CD8-positive, alpha-beta memory T cell (primary cell): ENCODE results near the gene OR5H1. TPM values are rescaled to one million over a fixed set of nuclear protein-coding genes. Genes with fewer than 3 reads are reported as not detected.

Experiments
- CTCF ChIA-PET: fragments of 350-600 bp; sonication (Branson Sonifier 250); formaldehyde crosslinking; loops from one replicate; lab custom pipeline; 2021; ENCODE audit warnings: antibody characterized with exemption; lab: Charles Lee
- POLR2A ChIA-PET: fragments of 350-600 bp; sonication (Branson Sonifier 250); formaldehyde crosslinking; loops from one replicate; lab custom pipeline; 2021; ENCODE audit warnings: antibody characterized with exemption; lab: Charles Lee
- DNase-seq, 5 donors: peaks; one replicate each; pipeline versions ENCODE4 v3.0.0 to v3.0.0-alpha.2; 2020 to 2022; ENCODE audit warnings: mixed read lengths in 1 of 5
- H3K27ac ChIP-seq: one replicate; pipeline ENCODE4 v1.7.0; 2013; ENCODE audit warnings: low read depth, mild to moderate bottlenecking, low read length, moderate library complexity
- H3K27me3 ChIP-seq: 2 replicates; pipeline ENCODE4 v1.7.0; 2013; ENCODE audit warnings: low read length, mild to moderate bottlenecking; ENCODE audit not compliant: insufficient read depth, poor library complexity, severe bottlenecking
- H3K36me3 ChIP-seq: 2 replicates; pipeline ENCODE4 v1.7.0; 2013; ENCODE audit warnings: mild to moderate bottlenecking, low read length, moderate library complexity; ENCODE audit not compliant: insufficient read depth
- H3K4me1 ChIP-seq: 2 replicates; pipeline ENCODE4 v1.7.0; 2013; ENCODE audit warnings: mild to moderate bottlenecking, low read length, moderate library complexity; ENCODE audit not compliant: insufficient read depth
- H3K4me3 ChIP-seq: 2 replicates; pipeline ENCODE4 v1.7.0; 2013; ENCODE audit warnings: mild to moderate bottlenecking, low read length
- H3K9me3 ChIP-seq: 2 replicates; pipeline ENCODE4 v1.7.0; 2013; ENCODE audit warnings: mild to moderate bottlenecking, low read length
- H3K27ac Mint-ChIP-seq, 8 donors: one replicate each; pipeline ENCODE4 v1.8.0; 2020 to 2021; ENCODE audit warnings: mixed read lengths in 8 of 8, mild to moderate bottlenecking in 6 of 8, inconsistent platforms in 3 of 8, moderate library complexity in 3 of 8
- H3K27me3 Mint-ChIP-seq, 2 donors: one replicate each; pipeline ENCODE4 v1.8.0; 2020 to 2021; ENCODE audit warnings: mixed read lengths in 2 of 2, mild to moderate bottlenecking in 1 of 2, moderate library complexity in 1 of 2
- H3K36me3 Mint-ChIP-seq, 3 donors: one replicate each; pipeline ENCODE4 v1.8.0; 2020 to 2021; ENCODE audit warnings: mixed read lengths in 3 of 3, inconsistent platforms in 1 of 3, mild to moderate bottlenecking in 1 of 3
- H3K4me1 Mint-ChIP-seq, 3 donors: one replicate each; pipeline ENCODE4 v1.8.0; 2020 to 2021; ENCODE audit warnings: mixed read lengths in 3 of 3, inconsistent platforms in 1 of 3, mild to moderate bottlenecking in 1 of 3
- H3K4me3 Mint-ChIP-seq, 7 donors: one replicate each; pipeline ENCODE4 v1.8.0; 2020 to 2021; ENCODE audit warnings: mixed read lengths in 7 of 7, mild to moderate bottlenecking in 6 of 7, moderate library complexity in 4 of 7, inconsistent platforms in 2 of 7
- H3K9me3 Mint-ChIP-seq, 5 donors: one replicate each; pipeline ENCODE4 v1.8.0; 2020 to 2022; ENCODE audit warnings: mixed read lengths in 5 of 5, mild to moderate bottlenecking in 3 of 5, moderate library complexity in 2 of 5, inconsistent platforms in 1 of 5
- polyA plus RNA-seq: library from polyadenylated mRNA; unstranded; fragments of 300-500 nt; fragmentation: Illumina TruSeq; gene quantifications from one replicate; pipeline ENCODE4 v1.2.3, GENCODE V29; 2021
- total RNA-seq, 2 experiments: library from RNA; stranded (reverse); gene quantifications; one replicate each; pipeline ENCODE4 v1.2.3, GENCODE V29; 2021

The OR5H1 gene
- total and polyA plus RNA-seq, 3 experiments from 2014 or later = not detected

GRCh38 chr3:98166396-98166795 is 35.9 kb downstream of the OR5H1 start, which contains the start of gene OR5H15:
Gene OR5H15 (plus strand): TSS chr3:98166696. CDS start chr3:98168700, 2,004 bp downstream.
- H3K27ac ChIP-seq = no peak within 1 kb of the TSS
- Mint-ChIP-seq H3K4me3 (no peak within 1 kb of the TSS), H3K9me3 (peaks cover 0 to 3% (median 0%) of the 10 kb centered on the region in 5 donors), H3K36me3 (no peaks in the 10 kb centered on the region), H3K27ac (no peak within 1 kb of the TSS), H3K4me1 (no peaks in the 10 kb centered on the region), H3K27me3 (peaks cover 0 to 16% of the 10 kb centered on the region in 2 donors)
- H3K27me3 ChIP-seq = no peaks in the 10 kb centered on the region
- no peak within 1 kb of the TSS for H3K4me3 ChIP-seq
- no peaks in the 10 kb centered on the region for H3K36me3 ChIP-seq
- no peaks in the 10 kb centered on the region for H3K4me1 ChIP-seq
- no peaks in the 10 kb centered on the region for H3K9me3 ChIP-seq
- CTCF ChIA-PET = no interaction called here
- no peak for DNase-seq
- POLR2A ChIA-PET = no interaction called here

GRCh38 chr3:98171071-98171470 is 40.5 kb downstream of the OR5H1 start:
- Histone ChIP-seq H3K36me3 (no peaks in the 10 kb centered on the region), H3K4me3 (no peak overlapping the region), H3K4me1 (no peaks in the 10 kb centered on the region), H3K27me3 (no peaks in the 10 kb centered on the region), H3K27ac (no peak overlapping the region), H3K9me3 (no peaks in the 10 kb centered on the region)
- peaks cover 4 to 5% (median 4%) of the 10 kb centered on the region in 3 donors for H3K4me1 Mint-ChIP-seq
- ChIA-PET CTCF (no interaction called here), POLR2A (no interaction called here)
- no peaks in the 10 kb centered on the region for H3K36me3 Mint-ChIP-seq
- H3K9me3 Mint-ChIP-seq = peaks cover 0 to 5% (median 4%) of the 10 kb centered on the region in 5 donors
- no peak overlapping the region for H3K27ac Mint-ChIP-seq
- no peak for DNase-seq
- H3K27me3 Mint-ChIP-seq = peaks cover 0 to 25% of the 10 kb centered on the region in 2 donors
- H3K4me3 Mint-ChIP-seq = no peak overlapping the region

- H3K27me3 Mint-ChIP-seq = peaks cover 3 to 23% of the 10 kb centered on the region in 2 donors
- POLR2A ChIA-PET = no interaction called here
- peaks cover 4 to 5% (median 4%) of the 10 kb centered on the region in 3 donors for H3K4me1 Mint-ChIP-seq
- DNase-seq = no peak
- peaks cover 0 to 8% (median 0%) of the 10 kb centered on the region in 3 donors for H3K36me3 Mint-ChIP-seq
- peaks cover 0 to 14% (median 7%) of the 10 kb centered on the region in 5 donors for H3K9me3 Mint-ChIP-seq
- no peak overlapping the region for H3K4me3 Mint-ChIP-seq
- Histone ChIP-seq H3K9me3 (no peaks in the 10 kb centered on the region), H3K4me3 (no peak overlapping the region), H3K36me3 (no peaks in the 10 kb centered on the region), H3K27ac (no peak overlapping the region), H3K4me1 (no peaks in the 10 kb centered on the region), H3K27me3 (no peaks in the 10 kb centered on the region)
- CTCF ChIA-PET = interaction anchor here (1.2 kb wide), 1 partner anchor 13 kb away, joined by 3 read pairs; no protein-coding TSS in a partner anchor
- no peak overlapping the region for H3K27ac Mint-ChIP-seq
Observed at GRCh38 chr3:98172621-98173020, 42.1 kb downstream of the OR5H1 start.

- Mint-ChIP-seq H3K27ac (no peak overlapping the region), H3K27me3 (peaks cover 3 to 7% of the 10 kb centered on the region in 2 donors), H3K4me3 (no peak overlapping the region), H3K36me3 (peaks cover 0 to 8% (median 0%) of the 10 kb centered on the region in 3 donors), H3K9me3 (peaks cover 0 to 9% (median 4%) of the 10 kb centered on the region in 5 donors), H3K4me1 (no peaks in the 10 kb centered on the region)
- H3K9me3 ChIP-seq = no peaks in the 10 kb centered on the region
- ChIA-PET POLR2A (no interaction called here), CTCF (no interaction called here)
- no peak overlapping the region for H3K4me3 ChIP-seq
- DNase-seq = no peak
- H3K27ac ChIP-seq = no peak overlapping the region
- no peaks in the 10 kb centered on the region for H3K27me3 ChIP-seq
- no peaks in the 10 kb centered on the region for H3K4me1 ChIP-seq
- no peaks in the 10 kb centered on the region for H3K36me3 ChIP-seq
Observed at GRCh38 chr3:98180319-98180890, 49.9 kb downstream of the OR5H1 start.

GRCh38 chr3:98182196-98182595 is 51.7 kb downstream of the OR5H1 start:
- H3K27ac Mint-ChIP-seq = no peak overlapping the region
- ChIA-PET CTCF (no interaction called here), POLR2A (no interaction called here)
- peaks cover 0 to 2% (median 1%) of the 10 kb centered on the region in 5 donors for H3K9me3 Mint-ChIP-seq
- Histone ChIP-seq H3K27me3 (no peaks in the 10 kb centered on the region), H3K9me3 (no peaks in the 10 kb centered on the region), H3K4me3 (no peak overlapping the region), H3K36me3 (no peaks in the 10 kb centered on the region), H3K27ac (no peak overlapping the region), H3K4me1 (no peaks in the 10 kb centered on the region)
- no peaks in the 10 kb centered on the region for H3K27me3 Mint-ChIP-seq
- no peak for DNase-seq
- H3K4me3 Mint-ChIP-seq = no peak overlapping the region
- peaks cover 0 to 2% (median 0%) of the 10 kb centered on the region in 3 donors for H3K36me3 Mint-ChIP-seq
- H3K4me1 Mint-ChIP-seq = no peaks in the 10 kb centered on the region

- no peak for DNase-seq
- Histone ChIP-seq H3K27ac (no peak overlapping the region), H3K4me1 (no peaks in the 10 kb centered on the region), H3K9me3 (no peaks in the 10 kb centered on the region), H3K27me3 (no peaks in the 10 kb centered on the region), H3K36me3 (no peaks in the 10 kb centered on the region), H3K4me3 (no peak overlapping the region)
- no peak overlapping the region for H3K4me3 Mint-ChIP-seq
- no peaks in the 10 kb centered on the region for H3K36me3 Mint-ChIP-seq
- H3K4me1 Mint-ChIP-seq = peaks cover 2 to 11% (median 7%) of the 10 kb centered on the region in 3 donors
- ChIA-PET CTCF (interaction anchor here (1.1 to 1.5 kb wide), 2 partner anchors 12 to 141 kb away, joined by 3 read pairs; no protein-coding TSS in a partner anchor), POLR2A (interaction anchor here (0.6 kb wide), 1 partner anchor 379 kb away, joined by 4 read pairs; no protein-coding TSS in a partner anchor)
- H3K27ac Mint-ChIP-seq = no peak overlapping the region
- no peaks in the 10 kb centered on the region for H3K27me3 Mint-ChIP-seq
- H3K9me3 Mint-ChIP-seq = no peaks in the 10 kb centered on the region
Observed at GRCh38 chr3:98185180-98185579, 54.7 kb downstream of the OR5H1 start.

Other genes starting within 250 kb of the OR5H1 start
- gene RIOX2, start 158.3 kb upstream of the OR5H1 start, total RNA-seq = 10 to 100 TPM; 57.6 to 58.3 TPM
- gene RIOX2, start 158.3 kb upstream of the OR5H1 start, polyA plus RNA-seq = 28.8 TPM
- not detected for gene GABRR3, start 95.4 kb upstream of the OR5H1 start, total RNA-seq
- gene GABRR3, start 95.4 kb upstream of the OR5H1 start, polyA plus RNA-seq = not detected
- gene OR5AC2, start 43.5 kb upstream of the OR5H1 start, total RNA-seq = not detected
- gene OR5AC2, start 43.5 kb upstream of the OR5H1 start, polyA plus RNA-seq = not detected
- not detected for gene OR5H14, start 16.8 kb downstream of the OR5H1 start, total RNA-seq
- not detected for gene OR5H14, start 16.8 kb downstream of the OR5H1 start, polyA plus RNA-seq
- gene OR5H15, start 36.0 kb downstream of the OR5H1 start, total RNA-seq = not detected
- gene OR5H15, start 36.0 kb downstream of the OR5H1 start, polyA plus RNA-seq = not detected
- gene OR5H6, start 133.5 kb downstream of the OR5H1 start, total RNA-seq = not detected
- not detected for gene OR5H6, start 133.5 kb downstream of the OR5H1 start, polyA plus RNA-seq
- gene OR5H2, start 151.8 kb downstream of the OR5H1 start, total RNA-seq = not detected
- not detected for gene OR5H2, start 151.8 kb downstream of the OR5H1 start, polyA plus RNA-seq
- gene OR5K4, start 223.1 kb downstream of the OR5H1 start, total RNA-seq = not detected
- not detected for gene OR5K4, start 223.1 kb downstream of the OR5H1 start, polyA plus RNA-seq